ENCODE measurements around the gene ESR1. TPM values are rescaled to one million over a fixed set of nuclear protein-coding genes. Genes with fewer than 3 reads are reported as not detected.

ESR1 gene
- total RNA-seq, 6 experiments from 2014 or later = 0.07 to 0.63 (median 0.40) TPM

DNA sequence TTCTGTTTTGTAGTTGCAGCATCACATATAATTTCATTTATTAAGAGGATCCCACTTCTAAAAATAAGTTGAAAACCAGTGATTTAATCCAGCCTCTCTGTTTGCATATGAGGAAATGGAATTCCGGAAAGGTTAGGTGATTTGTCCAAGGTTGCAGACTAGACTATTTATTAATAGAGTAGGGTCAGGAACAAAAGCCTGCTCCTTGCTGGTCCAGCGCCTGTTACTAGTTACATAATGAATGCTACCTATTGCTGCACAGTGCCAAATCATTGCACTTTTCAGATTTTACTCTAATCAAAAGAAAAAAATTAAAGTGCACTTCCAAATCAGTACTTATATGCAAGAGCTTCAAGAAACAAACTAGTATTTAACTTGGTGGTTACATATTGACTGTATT lies 238.6 kb downstream of the ESR1 start:
- no peak overlapping the region for H3K4me3 Mint-ChIP-seq
- TF ChIP-seq, protein P1, sequence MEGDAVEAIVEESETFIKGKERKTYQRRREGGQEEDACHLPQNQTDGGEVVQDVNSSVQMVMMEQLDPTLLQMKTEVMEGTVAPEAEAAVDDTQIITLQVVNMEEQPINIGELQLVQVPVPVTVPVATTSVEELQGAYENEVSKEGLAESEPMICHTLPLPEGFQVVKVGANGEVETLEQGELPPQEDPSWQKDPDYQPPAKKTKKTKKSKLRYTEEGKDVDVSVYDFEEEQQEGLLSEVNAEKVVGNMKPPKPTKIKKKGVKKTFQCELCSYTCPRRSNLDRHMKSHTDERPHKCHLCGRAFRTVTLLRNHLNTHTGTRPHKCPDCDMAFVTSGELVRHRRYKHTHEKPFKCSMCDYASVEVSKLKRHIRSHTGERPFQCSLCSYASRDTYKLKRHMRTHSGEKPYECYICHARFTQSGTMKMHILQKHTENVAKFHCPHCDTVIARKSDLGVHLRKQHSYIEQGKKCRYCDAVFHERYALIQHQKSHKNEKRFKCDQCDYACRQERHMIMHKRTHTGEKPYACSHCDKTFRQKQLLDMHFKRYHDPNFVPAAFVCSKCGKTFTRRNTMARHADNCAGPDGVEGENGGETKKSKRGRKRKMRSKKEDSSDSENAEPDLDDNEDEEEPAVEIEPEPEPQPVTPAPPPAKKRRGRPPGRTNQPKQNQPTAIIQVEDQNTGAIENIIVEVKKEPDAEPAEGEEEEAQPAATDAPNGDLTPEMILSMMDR (IDR thresholded peaks at IDR 0.05) = no peak
- peaks cover 5% of the 10 kb centered on the region; the same call in 1 of the 2 replicates for H3K36me3 Mint-ChIP-seq (ENCODE audit: low read depth)
- peaks cover 2% of the 10 kb centered on the region for H3K27me3 Mint-ChIP-seq (ENCODE audit: insufficient read depth)
- no peak for DNase-seq
- no peak overlapping the region for H3K27ac Mint-ChIP-seq
- H3K9me3 Mint-ChIP-seq = no peaks in the 10 kb centered on the region
- peaks cover 28% of the 10 kb centered on the region for H3K4me1 Mint-ChIP-seq (ENCODE audit: low read depth)

DNA sequence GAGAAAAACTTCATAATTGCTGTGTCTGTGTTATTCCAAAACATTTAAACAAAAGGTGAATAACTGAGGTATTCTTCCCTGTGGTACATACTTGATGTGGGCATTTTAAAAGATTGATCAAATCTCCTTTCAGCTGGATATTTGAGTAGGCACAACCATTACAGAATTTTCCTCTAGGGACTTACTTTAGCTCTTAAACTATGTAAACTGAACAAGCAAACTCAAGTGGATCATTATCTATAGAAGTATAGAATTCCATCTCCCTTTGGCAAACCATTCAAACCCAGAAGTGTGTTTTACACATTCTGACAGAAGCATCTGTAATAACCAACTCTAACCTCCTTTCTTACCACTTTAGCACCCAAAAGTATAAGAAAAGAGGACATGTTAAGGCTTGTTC lies 241.4 kb downstream of the ESR1 start:
- no peaks in the 10 kb centered on the region for H3K9me3 Mint-ChIP-seq
- H3K4me3 Mint-ChIP-seq = no peak overlapping the region
- no peak for DNase-seq
- H3K27me3 Mint-ChIP-seq (ENCODE audit: insufficient read depth) = peaks cover 2% of the 10 kb centered on the region
- TF ChIP-seq, protein P1 (IDR thresholded peaks at IDR 0.05) = no peak
- H3K36me3 Mint-ChIP-seq (ENCODE audit: low read depth) = no peaks in the 10 kb centered on the region
- no peak overlapping the region for H3K27ac Mint-ChIP-seq
- peaks cover 34% of the 10 kb centered on the region for H3K4me1 Mint-ChIP-seq (ENCODE audit: low read depth)

DNA sequence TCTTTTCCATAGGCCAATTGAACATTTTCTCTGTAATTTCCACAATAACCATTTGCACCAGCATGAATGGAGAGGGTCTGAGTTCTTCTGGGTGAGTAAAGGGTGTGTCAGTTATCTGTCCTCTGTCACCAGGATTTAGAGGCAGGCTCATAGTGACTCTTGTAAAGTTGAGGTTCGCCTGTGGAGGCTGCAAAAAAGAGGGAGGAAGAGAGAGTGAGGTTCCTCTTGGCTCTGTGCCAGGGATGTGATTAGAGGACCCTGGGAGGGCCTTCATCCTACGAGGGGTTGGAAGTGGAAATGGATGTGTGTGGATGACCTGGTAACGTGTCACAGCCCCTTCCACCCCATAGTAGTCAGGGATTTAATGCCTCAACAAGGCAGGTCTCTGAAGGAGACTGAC lies 242.0 kb downstream of the ESR1 start:
- DNase-seq = no peak
- Mint-ChIP-seq H3K4me3 (no peak overlapping the region), H3K27me3 (ENCODE audit: insufficient read depth) (peaks cover 2% of the 10 kb centered on the region), H3K4me1 (ENCODE audit: low read depth) (peaks cover 34% of the 10 kb centered on the region), H3K27ac (peak overlapping the region; percentile 44; the same call in 1 of the 2 replicates), H3K9me3 (no peaks in the 10 kb centered on the region), H3K36me3 (ENCODE audit: low read depth) (no peaks in the 10 kb centered on the region)
- TF ChIP-seq, protein P1 (IDR thresholded peaks at IDR 0.05) = no peak

DNA sequence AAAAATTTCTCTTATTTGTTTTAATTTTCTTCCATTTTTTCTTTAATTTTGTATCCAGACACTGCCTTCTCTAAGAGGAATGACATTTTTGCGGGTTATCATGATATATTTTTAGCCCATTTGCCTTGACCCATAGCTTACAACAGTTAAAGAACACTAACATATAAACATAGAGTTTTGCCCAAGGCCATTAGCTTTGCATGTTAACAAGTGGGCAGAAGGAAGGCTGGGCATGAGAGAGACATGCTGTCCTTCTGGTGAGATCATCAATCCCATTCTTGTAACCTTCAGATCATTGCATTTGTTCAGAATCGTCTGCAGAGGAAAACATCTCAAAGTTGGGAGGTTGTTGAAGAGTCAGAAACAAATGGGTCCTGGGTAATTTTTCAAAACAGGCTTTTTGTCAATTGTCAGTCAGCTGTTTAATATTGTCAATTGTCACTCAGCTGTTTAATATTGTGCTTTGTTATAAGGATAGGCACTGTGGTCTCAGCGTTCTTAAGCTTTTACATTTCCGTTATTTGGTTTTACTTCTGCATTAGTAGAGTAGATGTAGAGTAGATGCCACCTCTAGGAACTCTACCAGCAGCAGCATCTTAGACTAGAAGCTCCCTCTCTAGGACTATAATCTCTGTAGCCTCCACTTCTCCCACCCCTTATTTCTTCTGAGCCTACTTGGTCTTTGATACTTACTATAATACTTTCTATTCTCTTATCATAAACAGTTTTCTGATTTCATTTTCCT lies 243.1 kb downstream of the ESR1 start:
- no peaks in the 10 kb centered on the region; the same call in 1 of the 2 replicates for H3K9me3 Mint-ChIP-seq
- H3K27me3 Mint-ChIP-seq (ENCODE audit: insufficient read depth) = no peaks in the 10 kb centered on the region; the same call in 1 of the 2 replicates
- TF ChIP-seq, protein P1 (IDR thresholded peaks at IDR 0.05) = no peak
- no peaks in the 10 kb centered on the region for H3K36me3 Mint-ChIP-seq (ENCODE audit: low read depth)
- H3K27ac Mint-ChIP-seq = no peak overlapping the region
- DNase-seq = peak; percentile 30
- H3K4me1 Mint-ChIP-seq (ENCODE audit: low read depth) = peaks cover 34% of the 10 kb centered on the region
- no peak overlapping the region for H3K4me3 Mint-ChIP-seq

DNA sequence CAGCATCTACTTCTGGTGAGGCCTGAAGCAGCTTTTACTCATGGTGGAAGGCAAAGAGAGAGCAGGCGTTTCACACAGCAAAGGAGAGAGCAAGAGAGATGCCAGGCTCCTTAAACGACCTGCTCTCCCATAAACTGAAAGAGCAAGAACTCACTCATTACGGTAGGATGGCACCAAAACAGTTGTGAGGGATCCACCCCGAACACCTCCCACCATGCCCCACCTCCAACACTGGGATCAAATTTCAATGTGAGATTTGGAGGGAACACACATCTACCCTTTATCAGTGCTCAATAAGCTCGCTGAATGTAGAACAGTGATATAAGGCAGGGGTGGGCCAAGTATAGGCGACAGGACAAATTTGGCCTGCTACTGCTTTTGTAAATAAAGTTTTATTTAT lies 244.6 kb downstream of the ESR1 start:
- peaks cover 34% of the 10 kb centered on the region for H3K4me1 Mint-ChIP-seq (ENCODE audit: low read depth)
- H3K4me3 Mint-ChIP-seq = no peak overlapping the region
- no peak overlapping the region for H3K27ac Mint-ChIP-seq
- TF ChIP-seq, protein P1 (IDR thresholded peaks at IDR 0.05) = no peak
- no peak for DNase-seq
- H3K36me3 Mint-ChIP-seq (ENCODE audit: low read depth) = no peaks in the 10 kb centered on the region
- H3K9me3 Mint-ChIP-seq = no peaks in the 10 kb centered on the region; the same call in 1 of the 2 replicates
- no peaks in the 10 kb centered on the region; the same call in 1 of the 2 replicates for H3K27me3 Mint-ChIP-seq (ENCODE audit: insufficient read depth)
